CD4-positive, CD25-positive, alpha-beta regulatory T cell (primary cell): ENCODE measurements around the gene RMI2. TPM values are rescaled to one million over a fixed set of nuclear protein-coding genes. Genes with fewer than 3 reads are reported as not detected.
"Not testable (repeated sequence)": the region's sequence is repeated elsewhere in the genome, so short reads cannot be mapped to it uniquely, and the experiment has no call there.

ENCODE experiments used
- ATAC-seq, 2 donors: fragments of 150-1000 bp; cut with Tn5 transposase; one replicate each; pipeline ENCODE4 v1.10.0; 2021; ENCODE audit warnings: low read depth in 2 of 2, moderate number of reproducible peaks in 2 of 2, moderate library complexity in 1 of 2
- DNase-seq, 3 donors: peaks; one replicate each; pipeline versions ENCODE4 v3.0.0 to v3.0.0-alpha.2; 2012 to 2022; ENCODE audit warnings: mixed read lengths in 1 of 3
- H3K27ac ChIP-seq: one replicate; pipeline ENCODE4 v1.7.0; 2013; ENCODE audit warnings: mild to moderate bottlenecking, low read length; ENCODE audit not compliant: insufficient read depth, poor library complexity, severe bottlenecking
- H3K27me3 ChIP-seq: one replicate; pipeline ENCODE4 v1.7.0; 2013; ENCODE audit warnings: low read length; ENCODE audit not compliant: control insufficient read depth, insufficient read depth
- H3K36me3 ChIP-seq: one replicate; pipeline ENCODE4 v1.7.0; 2013; ENCODE audit warnings: mild to moderate bottlenecking, low read length, moderate library complexity; ENCODE audit not compliant: control insufficient read depth, insufficient read depth
- H3K4me1 ChIP-seq: 2 replicates; pipeline ENCODE4 v1.7.0; 2013; ENCODE audit warnings: mild to moderate bottlenecking, low read length; ENCODE audit not compliant: insufficient read depth, control insufficient read depth, poor library complexity, severe bottlenecking
- H3K4me3 ChIP-seq: one replicate; pipeline ENCODE4 v1.7.0; 2013; ENCODE audit warnings: low read depth, mild to moderate bottlenecking, low read length, moderate library complexity
- H3K9me3 ChIP-seq, 2 experiments: 1 replicate in 1 of 2; 2 replicates in 1 of 2; pipeline ENCODE4 v1.7.0; 2013; ENCODE audit warnings: low read length in 2 of 2, mild to moderate bottlenecking in 1 of 2, moderate library complexity in 1 of 2; ENCODE audit not compliant: control insufficient read depth in 2 of 2
- H3K27ac Mint-ChIP-seq, 3 donors: one replicate each; pipeline ENCODE4 v1.8.0; 2020 to 2022; ENCODE audit warnings: mild to moderate bottlenecking in 3 of 3, mixed read lengths in 3 of 3, moderate library complexity in 2 of 3
- H3K27me3 Mint-ChIP-seq: one replicate; pipeline ENCODE4 v1.8.0; 2022; ENCODE audit warnings: mild to moderate bottlenecking, mixed read lengths
- H3K36me3 Mint-ChIP-seq: one replicate; pipeline ENCODE4 v1.8.0; 2020; ENCODE audit warnings: mixed read lengths
- H3K4me1 Mint-ChIP-seq, 4 donors: one replicate each; pipeline ENCODE4 v1.8.0; 2020 to 2022; ENCODE audit warnings: mixed read lengths in 4 of 4, mild to moderate bottlenecking in 1 of 4
- H3K4me3 Mint-ChIP-seq, 4 donors: one replicate each; pipeline ENCODE4 v1.8.0; 2020 to 2022; ENCODE audit warnings: mild to moderate bottlenecking in 4 of 4, mixed read lengths in 4 of 4, moderate library complexity in 3 of 4
- H3K9me3 Mint-ChIP-seq, 7 donors: one replicate each; pipeline ENCODE4 v1.8.0; 2020 to 2022; ENCODE audit warnings: mixed read lengths in 7 of 7, mild to moderate bottlenecking in 3 of 7, moderate library complexity in 2 of 7
- polyA plus RNA-seq, 4 donors: library from polyadenylated mRNA; unstranded; fragments of 300-500 nt; fragmentation: Illumina TruSeq; gene quantifications; one replicate each; pipeline ENCODE4 v1.2.3, GENCODE V29; 2021
- total RNA-seq: library from RNA; stranded (reverse); gene quantifications from one replicate; pipeline ENCODE4 v1.2.3, GENCODE V29; 2022

Gene RMI2
- total and polyA plus RNA-seq, 5 donors from 2014 or later: 4.3 to 15.3 (median 9.6) TPM

GRCh38 chr16:11377154-11377553 is 31.9 kb downstream of the RMI2 start:
- H3K36me3 ChIP-seq: no peaks in the 10 kb centered on the region
- H3K9me3 ChIP-seq: no peaks in the 10 kb centered on the region
- H3K36me3 Mint-ChIP-seq: peaks cover 5% of the 10 kb centered on the region
- H3K27me3 Mint-ChIP-seq: peaks cover 5% of the 10 kb centered on the region
- H3K9me3 Mint-ChIP-seq: no peaks in the 10 kb centered on the region
- ATAC-seq (no peak), DNase-seq (no peak)
- peaks cover 7 to 12% (median 8%) of the 10 kb centered on the region in 4 donors for H3K4me1 Mint-ChIP-seq
- H3K27me3 ChIP-seq: no peaks in the 10 kb centered on the region
- no peak overlapping the region for H3K27ac ChIP-seq
- peaks cover 7% of the 10 kb centered on the region for H3K4me1 ChIP-seq
- no peak overlapping the region for H3K4me3 Mint-ChIP-seq
- no peak overlapping the region for H3K27ac Mint-ChIP-seq
- H3K4me3 ChIP-seq: no peak overlapping the region

GRCh38 chr16:11378951-11379350 is 33.7 kb downstream of the RMI2 start:
- not testable (repeated sequence) for H3K27ac ChIP-seq, H3K27me3 ChIP-seq, H3K9me3 ChIP-seq, H3K36me3 ChIP-seq, H3K27me3 Mint-ChIP-seq, DNase-seq, H3K4me1 ChIP-seq, ATAC-seq, H3K9me3 Mint-ChIP-seq
- H3K4me1 Mint-ChIP-seq: peaks cover 7 to 12% (median 8%) of the 10 kb centered on the region in 4 donors
- H3K27ac Mint-ChIP-seq: peak overlapping the region; percentile 6 to 85 (median 69)
- peak overlapping the region; percentile 78 for H3K4me3 ChIP-seq
- peaks cover 10% of the 10 kb centered on the region for H3K36me3 Mint-ChIP-seq
- peak overlapping the region; percentile 7 to 82 (median 78) for H3K4me3 Mint-ChIP-seq

GRCh38 chr16:11379420-11379819 is 34.2 kb downstream of the RMI2 start:
- Mint-ChIP-seq H3K9me3 (no peaks in the 10 kb centered on the region), H3K27me3 (no peaks in the 10 kb centered on the region), H3K27ac (peak overlapping the region in 2 of 3 donors; percentile 69 to 85), H3K4me1 (peaks cover 7 to 12% (median 8%) of the 10 kb centered on the region in 4 donors), H3K36me3 (peaks cover 10% of the 10 kb centered on the region), H3K4me3 (peak overlapping the region; percentile 7 to 82 (median 78))
- peak in 2 of 3 donors; percentile 19 to 26 for DNase-seq
- Histone ChIP-seq H3K36me3 (no peaks in the 10 kb centered on the region), H3K27ac (no peak overlapping the region), H3K9me3 (no peaks in the 10 kb centered on the region), H3K4me1 (peaks cover 7% of the 10 kb centered on the region), H3K27me3 (no peaks in the 10 kb centered on the region), H3K4me3 (peak overlapping the region; percentile 78)
- peak; percentile 49 to 62 for ATAC-seq

GRCh38 chr16:11380836-11381235 is 35.6 kb downstream of the RMI2 start:
- no peaks in the 10 kb centered on the region for H3K9me3 ChIP-seq
- ATAC-seq: no peak
- H3K9me3 Mint-ChIP-seq: no peaks in the 10 kb centered on the region
- peak overlapping the region in 1 of 3 donors; percentile 69 for H3K27ac Mint-ChIP-seq
- DNase-seq: no peak
- H3K4me3 ChIP-seq: no peak overlapping the region
- H3K4me1 ChIP-seq: peaks cover 7% of the 10 kb centered on the region
- no peaks in the 10 kb centered on the region for H3K27me3 ChIP-seq
- H3K27ac ChIP-seq: no peak overlapping the region
- no peak overlapping the region for H3K4me3 Mint-ChIP-seq
- peaks cover 14% of the 10 kb centered on the region for H3K36me3 Mint-ChIP-seq
- H3K36me3 ChIP-seq: no peaks in the 10 kb centered on the region
- peaks cover 7 to 12% (median 8%) of the 10 kb centered on the region in 4 donors for H3K4me1 Mint-ChIP-seq
- H3K27me3 Mint-ChIP-seq: no peaks in the 10 kb centered on the region

GRCh38 chr16:11383481-11384183 is 38.4 kb downstream of the RMI2 start:
- Histone ChIP-seq H3K4me1 (peaks cover 7% of the 10 kb centered on the region), H3K36me3 (no peaks in the 10 kb centered on the region), H3K27me3 (no peaks in the 10 kb centered on the region), H3K4me3 (no peak overlapping the region), H3K9me3 (no peaks in the 10 kb centered on the region), H3K27ac (no peak overlapping the region)
- H3K9me3 Mint-ChIP-seq: no peaks in the 10 kb centered on the region
- no peaks in the 10 kb centered on the region for H3K27me3 Mint-ChIP-seq
- ATAC-seq (no peak), DNase-seq (no peak)
- H3K4me3 Mint-ChIP-seq: no peak overlapping the region
- H3K4me1 Mint-ChIP-seq: peaks cover 7 to 12% (median 8%) of the 10 kb centered on the region in 4 donors
- H3K36me3 Mint-ChIP-seq: peaks cover 14% of the 10 kb centered on the region
- no peak overlapping the region for H3K27ac Mint-ChIP-seq

- ATAC-seq: no peak
- Histone ChIP-seq H3K36me3 (no peaks in the 10 kb centered on the region), H3K27me3 (no peaks in the 10 kb centered on the region), H3K4me1 (peaks cover 6% of the 10 kb centered on the region), H3K4me3 (no peak overlapping the region), H3K27ac (no peak overlapping the region), H3K9me3 (no peaks in the 10 kb centered on the region)
- no peaks in the 10 kb centered on the region for H3K9me3 Mint-ChIP-seq
- H3K27ac Mint-ChIP-seq: no peak overlapping the region
- H3K27me3 Mint-ChIP-seq: no peaks in the 10 kb centered on the region
- H3K4me3 Mint-ChIP-seq: no peak overlapping the region
- peaks cover 3 to 9% (median 6%) of the 10 kb centered on the region in 4 donors for H3K4me1 Mint-ChIP-seq
- H3K36me3 Mint-ChIP-seq: peaks cover 14% of the 10 kb centered on the region
- no peak for DNase-seq
Measured at GRCh38 chr16:11384184-11384955, 39.1 kb downstream of the RMI2 start.

GRCh38 chr16:11384956-11385586 is 39.8 kb downstream of the RMI2 start:
- Histone ChIP-seq H3K4me1 (no peaks in the 10 kb centered on the region), H3K4me3 (no peak overlapping the region), H3K27ac (no peak overlapping the region), H3K36me3 (no peaks in the 10 kb centered on the region), H3K9me3 (no peaks in the 10 kb centered on the region), H3K27me3 (no peaks in the 10 kb centered on the region)
- H3K27me3 Mint-ChIP-seq: no peaks in the 10 kb centered on the region
- peaks cover 14% of the 10 kb centered on the region for H3K36me3 Mint-ChIP-seq
- DNase-seq: no peak
- H3K9me3 Mint-ChIP-seq: no peaks in the 10 kb centered on the region
- H3K4me3 Mint-ChIP-seq: no peak overlapping the region
- peaks cover 0 to 2% (median under 1%) of the 10 kb centered on the region in 4 donors for H3K4me1 Mint-ChIP-seq
- H3K27ac Mint-ChIP-seq: no peak overlapping the region
- no peak for ATAC-seq
